ENCODE data around the gene ACADSB. TPM values are rescaled to one million over a fixed set of nuclear protein-coding genes. Genes with fewer than 3 reads are reported as not detected.

Gene ACADSB
- total RNA-seq, 1 donor from 2014 or later = 13.1 TPM

DNA sequence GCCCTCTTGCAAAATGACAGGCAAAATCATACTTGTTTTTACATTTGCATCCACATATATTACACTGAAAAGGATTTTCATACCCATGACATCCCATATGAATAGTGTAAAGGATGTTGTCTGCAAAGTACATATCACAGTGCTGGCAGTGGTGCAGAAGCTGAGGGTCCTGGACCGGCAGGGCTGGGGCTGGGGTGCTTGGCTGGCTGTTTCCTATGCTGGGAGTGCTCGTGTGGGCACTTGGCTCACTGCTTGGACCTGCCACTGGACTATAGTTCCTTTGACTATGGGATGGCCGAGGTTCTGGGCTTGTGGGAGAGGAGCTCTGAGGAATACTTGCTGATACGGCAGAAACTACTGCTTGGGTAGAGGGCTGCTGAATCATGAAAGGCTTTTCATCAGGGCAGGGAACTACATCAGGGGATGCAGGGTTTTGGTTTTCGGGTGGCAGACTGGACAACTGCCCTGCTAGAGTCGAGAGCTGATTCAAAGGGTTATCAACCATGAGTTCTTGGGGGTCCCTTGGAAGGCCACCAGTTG is 14.9 kb upstream of the ACADSB start:
- no peaks in the 10 kb centered on the region for H3K27me3 Mint-ChIP-seq (ENCODE audit: low read depth)
- TF ChIP-seq, protein P1, sequence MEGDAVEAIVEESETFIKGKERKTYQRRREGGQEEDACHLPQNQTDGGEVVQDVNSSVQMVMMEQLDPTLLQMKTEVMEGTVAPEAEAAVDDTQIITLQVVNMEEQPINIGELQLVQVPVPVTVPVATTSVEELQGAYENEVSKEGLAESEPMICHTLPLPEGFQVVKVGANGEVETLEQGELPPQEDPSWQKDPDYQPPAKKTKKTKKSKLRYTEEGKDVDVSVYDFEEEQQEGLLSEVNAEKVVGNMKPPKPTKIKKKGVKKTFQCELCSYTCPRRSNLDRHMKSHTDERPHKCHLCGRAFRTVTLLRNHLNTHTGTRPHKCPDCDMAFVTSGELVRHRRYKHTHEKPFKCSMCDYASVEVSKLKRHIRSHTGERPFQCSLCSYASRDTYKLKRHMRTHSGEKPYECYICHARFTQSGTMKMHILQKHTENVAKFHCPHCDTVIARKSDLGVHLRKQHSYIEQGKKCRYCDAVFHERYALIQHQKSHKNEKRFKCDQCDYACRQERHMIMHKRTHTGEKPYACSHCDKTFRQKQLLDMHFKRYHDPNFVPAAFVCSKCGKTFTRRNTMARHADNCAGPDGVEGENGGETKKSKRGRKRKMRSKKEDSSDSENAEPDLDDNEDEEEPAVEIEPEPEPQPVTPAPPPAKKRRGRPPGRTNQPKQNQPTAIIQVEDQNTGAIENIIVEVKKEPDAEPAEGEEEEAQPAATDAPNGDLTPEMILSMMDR (IDR thresholded peaks at IDR 0.05) = no peak
- H3K4me3 Mint-ChIP-seq (ENCODE audit: unreplicated experiment) = no peak overlapping the region
- DNase-seq (ENCODE audit: low spot score) = no peak
- peaks cover 3% of the 10 kb centered on the region for H3K4me1 Mint-ChIP-seq (ENCODE audit: low read depth)
- peaks cover 10% of the 10 kb centered on the region for H3K36me3 Mint-ChIP-seq (ENCODE audit: low read depth)
- H3K27ac Mint-ChIP-seq (ENCODE audit: unreplicated experiment) = no peak overlapping the region
- H3K9me3 Mint-ChIP-seq (ENCODE audit: low read depth) = no peaks in the 10 kb centered on the region

DNA sequence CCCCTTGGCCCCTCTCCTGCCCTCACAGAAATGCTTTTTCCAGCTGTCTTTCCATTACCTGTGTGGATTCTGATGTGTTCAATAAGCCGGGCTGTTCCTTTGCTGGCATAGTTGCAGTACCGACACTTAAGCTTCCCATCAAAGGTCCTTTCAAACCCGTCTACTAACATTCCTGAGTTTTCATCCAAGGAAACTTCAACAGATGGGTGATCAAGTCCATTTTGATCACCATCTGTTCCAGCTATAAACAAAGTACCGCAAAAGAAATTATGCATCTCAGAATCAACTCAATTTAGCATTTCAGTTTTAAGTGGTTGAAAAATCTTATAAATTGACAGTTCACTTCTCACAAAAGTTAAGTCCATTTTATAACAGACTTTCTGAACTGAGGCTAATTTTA is 12.9 kb upstream of the ACADSB start:
- Mint-ChIP-seq H3K9me3 (ENCODE audit: low read depth) (no peaks in the 10 kb centered on the region), H3K27me3 (ENCODE audit: low read depth) (no peaks in the 10 kb centered on the region), H3K27ac (ENCODE audit: unreplicated experiment) (no peak overlapping the region), H3K36me3 (ENCODE audit: low read depth) (peaks cover 7% of the 10 kb centered on the region), H3K4me3 (ENCODE audit: unreplicated experiment) (no peak overlapping the region), H3K4me1 (ENCODE audit: low read depth) (no peaks in the 10 kb centered on the region)
- TF ChIP-seq, protein P1 (IDR thresholded peaks at IDR 0.05) = no peak
- DNase-seq (ENCODE audit: low spot score) = no peak

DNA sequence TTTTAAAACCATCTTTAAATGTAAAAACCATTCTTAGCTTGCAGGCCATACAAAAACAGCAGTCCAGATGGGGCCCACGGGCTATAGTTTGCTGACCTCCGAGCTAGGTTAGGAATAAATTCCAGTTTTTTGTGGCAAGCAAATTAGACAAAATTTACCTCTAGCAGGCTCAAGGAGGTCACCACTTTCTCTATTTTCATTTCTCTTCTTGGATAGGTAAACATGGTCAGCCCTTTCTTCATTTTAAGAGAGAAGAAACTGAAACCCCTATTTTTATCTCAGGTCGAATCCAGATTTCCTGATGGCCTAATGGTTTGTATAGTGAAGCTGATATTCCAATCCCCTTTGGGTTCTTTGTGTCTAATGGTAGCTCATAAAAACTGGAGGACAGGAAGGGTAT is 10.9 kb upstream of the ACADSB start:
- Mint-ChIP-seq H3K9me3 (ENCODE audit: low read depth) (no peaks in the 10 kb centered on the region), H3K4me1 (ENCODE audit: low read depth) (no peaks in the 10 kb centered on the region), H3K4me3 (ENCODE audit: unreplicated experiment) (no peak overlapping the region), H3K27me3 (ENCODE audit: low read depth) (no peaks in the 10 kb centered on the region), H3K36me3 (ENCODE audit: low read depth) (peaks cover 7% of the 10 kb centered on the region), H3K27ac (ENCODE audit: unreplicated experiment) (no peak overlapping the region)
- TF ChIP-seq, protein P1 (IDR thresholded peaks at IDR 0.05) = no peak
- no peak for DNase-seq (ENCODE audit: low spot score)

DNA sequence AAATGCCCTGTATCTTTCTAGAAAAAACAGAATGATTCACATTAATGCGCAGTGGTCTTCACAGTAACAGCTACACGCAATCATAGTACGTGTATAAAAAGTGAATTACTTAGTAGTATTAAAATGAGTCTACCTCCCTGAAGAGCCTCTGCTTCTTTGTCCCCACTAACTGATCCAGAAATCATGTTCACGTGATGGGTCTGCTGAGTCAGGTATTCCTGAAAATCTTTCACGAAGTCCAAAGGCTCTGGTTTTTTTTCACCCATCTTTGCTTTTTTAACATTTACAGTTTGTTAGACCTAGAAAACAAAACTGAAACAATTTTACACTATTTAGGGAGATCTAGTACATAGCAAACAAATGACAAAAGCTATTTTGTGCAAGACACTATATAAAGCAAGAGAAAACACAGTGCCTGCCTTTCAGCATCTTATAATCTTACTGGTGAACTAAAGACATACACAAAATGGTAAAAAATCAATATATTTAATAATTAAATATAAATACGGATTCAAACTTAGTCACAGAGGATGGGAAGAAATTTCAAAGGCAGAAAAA is 10.4 kb upstream of the ACADSB start:
- no peaks in the 10 kb centered on the region for H3K27me3 Mint-ChIP-seq (ENCODE audit: low read depth)
- H3K27ac Mint-ChIP-seq (ENCODE audit: unreplicated experiment) = no peak overlapping the region
- TF ChIP-seq, protein P1 (IDR thresholded peaks at IDR 0.05) = no peak
- no peaks in the 10 kb centered on the region for H3K4me1 Mint-ChIP-seq (ENCODE audit: low read depth)
- no peak overlapping the region for H3K4me3 Mint-ChIP-seq (ENCODE audit: unreplicated experiment)
- peaks cover 7% of the 10 kb centered on the region for H3K36me3 Mint-ChIP-seq (ENCODE audit: low read depth)
- DNase-seq (ENCODE audit: low spot score) = no peak
- H3K9me3 Mint-ChIP-seq (ENCODE audit: low read depth) = no peaks in the 10 kb centered on the region

DNA sequence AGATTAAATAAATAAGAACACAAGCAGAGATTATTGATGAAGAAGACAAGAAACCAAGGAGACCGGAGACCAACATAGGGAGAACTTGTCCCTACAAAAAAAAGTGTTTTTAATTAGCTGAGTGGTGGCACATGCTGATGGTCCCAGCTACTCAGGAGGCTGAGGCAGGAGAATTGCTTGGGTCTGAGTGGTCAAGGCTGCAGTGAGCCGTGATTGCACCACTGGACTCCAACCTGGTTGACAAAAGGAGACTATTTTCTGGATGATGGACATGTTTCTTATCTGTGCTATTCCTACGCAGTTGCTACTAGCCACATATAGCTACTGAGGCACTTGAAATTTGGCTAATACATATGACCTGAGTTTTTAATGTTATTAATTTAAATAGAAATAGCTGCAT is 9.9 kb upstream of the ACADSB start:
- TF ChIP-seq, protein P1 (IDR thresholded peaks at IDR 0.05) = no peak
- H3K4me3 Mint-ChIP-seq (ENCODE audit: unreplicated experiment) = no peak overlapping the region
- no peaks in the 10 kb centered on the region for H3K9me3 Mint-ChIP-seq (ENCODE audit: low read depth)
- no peaks in the 10 kb centered on the region for H3K27me3 Mint-ChIP-seq (ENCODE audit: low read depth)
- H3K27ac Mint-ChIP-seq (ENCODE audit: unreplicated experiment) = no peak overlapping the region
- peaks cover 6% of the 10 kb centered on the region for H3K36me3 Mint-ChIP-seq (ENCODE audit: low read depth)
- H3K4me1 Mint-ChIP-seq (ENCODE audit: low read depth) = no peaks in the 10 kb centered on the region
- no peak for DNase-seq (ENCODE audit: low spot score)

Data from chondrocyte (in vitro differentiated cells).